ENCODE measurements around the gene WIPF2. TPM values are rescaled to one million over a fixed set of nuclear protein-coding genes. Genes with fewer than 3 reads are reported as not detected.

Gene WIPF2
- total and polyA plus RNA-seq, 2 of the 8 experiments (the other 6 are each of a cell fraction or from before 2014, with no cell fraction given) = 6.9 to 25.3 TPM

DNA sequence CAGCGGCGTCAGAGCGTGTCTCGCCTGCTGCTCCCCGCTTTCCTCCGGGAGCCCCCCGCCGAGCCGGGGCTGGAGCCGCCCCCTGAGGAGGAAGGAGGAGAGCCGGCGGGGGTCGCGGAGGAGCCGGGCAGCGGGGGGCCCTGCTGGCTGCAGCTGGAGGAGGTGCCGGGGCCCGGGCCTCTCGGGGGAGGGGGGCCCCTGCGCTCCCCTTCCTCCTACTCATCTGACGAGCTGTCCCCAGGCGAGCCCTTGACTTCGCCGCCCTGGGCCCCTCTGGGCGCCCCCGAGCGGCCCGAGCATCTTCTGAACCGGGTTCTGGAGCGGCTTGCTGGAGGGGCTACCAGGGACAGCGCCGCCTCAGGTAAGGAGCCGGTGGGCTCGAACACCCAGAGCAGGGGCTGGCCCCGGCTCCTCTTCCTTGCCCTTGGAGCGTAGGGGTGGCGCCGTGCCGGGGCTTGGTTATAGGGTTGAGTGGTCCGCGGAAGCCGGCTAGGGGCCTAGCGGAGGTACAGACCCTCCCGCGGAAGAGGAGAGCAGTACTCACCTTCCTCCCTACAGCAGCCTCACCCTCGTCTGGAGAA lies 41.0 kb upstream of the WIPF2 start (continued):
- TF ChIP-seq CHD7 (IDR thresholded peaks at IDR 0.05; ENCODE audit: insufficient replicate concordance, low read length) (no peak), GTF2F1 (IDR thresholded peaks at IDR 0.05; ENCODE audit: borderline replicate concordance, low read depth, low read length) (no peak)
